Neural cell (in vitro differentiated cells): ENCODE results near the gene PCBD2. TPM values are rescaled to one million over a fixed set of nuclear protein-coding genes. Genes with fewer than 3 reads are reported as not detected.

Source experiments
- H2AFZ ChIP-seq: fragments of 200-600, 300-800 bp; sonication (generic), shearing (Covaris generic); 2 replicates; pipeline ENCODE4 v1.6.0; 2014; ENCODE audit warnings: low read depth, mild to moderate bottlenecking, antibody characterized with exemption, low read length, moderate library complexity
- H3F3A ChIP-seq: fragments of 200-600 bp; shearing (Covaris generic); 2 replicates; pipeline ENCODE4 v1.6.1; 2016; ENCODE audit warnings: mild to moderate bottlenecking, moderate library complexity, mixed read lengths, antibody characterized with exemption, low read length; ENCODE audit not compliant: insufficient read depth, poor library complexity, severe bottlenecking
- H3K27ac ChIP-seq: fragments of 200-600, 300-800 bp; sonication (generic), shearing (Covaris generic); 2 replicates; pipeline ENCODE4 v1.5.1; 2014; ENCODE audit warnings: mild to moderate bottlenecking, low read length, moderate library complexity
- H3K27me3 ChIP-seq: fragments of 300-800, 200-600 bp; sonication (generic), shearing (Covaris generic); 2 replicates; pipeline ENCODE4 v1.6.0; 2014; ENCODE audit warnings: mild to moderate bottlenecking, low read depth, low read length, moderate library complexity; ENCODE audit not compliant: insufficient read depth
- H3K36me3 ChIP-seq: fragments of 300-800, 200-600 bp; sonication (generic), shearing (Covaris generic); 2 replicates; pipeline ENCODE4 v1.5.1; 2014; ENCODE audit warnings: mild to moderate bottlenecking, antibody characterized with exemption, low read length, moderate library complexity; ENCODE audit not compliant: insufficient read depth
- H3K4me2 ChIP-seq: fragments of 300-800, 200-600 bp; sonication (generic), shearing (Covaris generic); 2 replicates; pipeline ENCODE4 v1.6.0; 2014; ENCODE audit warnings: mild to moderate bottlenecking, low read length
- H3K4me3 ChIP-seq: fragments of 300-800, 200-600 bp; sonication (generic), shearing (Covaris generic); 2 replicates; pipeline ENCODE4 v1.5.1; 2014; ENCODE audit warnings: mild to moderate bottlenecking, low read length, moderate library complexity
- H3K79me2 ChIP-seq: fragments of 200-600 bp; shearing (Covaris generic); replicated peaks from 2 replicates; pipeline ENCODE4 v1.6.0; 2014; ENCODE audit warnings: mild to moderate bottlenecking, low read length, moderate library complexity; ENCODE audit not compliant: insufficient read depth
- H3K9ac ChIP-seq: fragments of 300-800, 200-600 bp; sonication (generic), shearing (Covaris generic); 2 replicates; pipeline ENCODE4 v1.6.1; 2016; ENCODE audit warnings: mild to moderate bottlenecking, low read length, mixed read lengths
- H3K9me2 ChIP-seq: fragments of 200-600 bp; shearing (Covaris generic); 2 replicates; pipeline ENCODE4 v1.6.1; 2016; ENCODE audit warnings: mild to moderate bottlenecking, low read length, mixed read lengths; ENCODE audit not compliant: insufficient read depth
- H3K9me3 ChIP-seq: fragments of 200-600, 300-800 bp; sonication (generic), shearing (Covaris generic); 2 replicates; pipeline ENCODE4 v1.6.1; 2016; ENCODE audit warnings: mild to moderate bottlenecking, mixed run types, low read length, moderate library complexity, mixed read lengths
- H4K20me1 ChIP-seq: fragments of 200-600 bp; shearing (Covaris generic); 2 replicates; pipeline ENCODE4 v1.6.1; 2016; ENCODE audit warnings: mild to moderate bottlenecking, mixed run types; ENCODE audit not compliant: insufficient read depth
- CTCF ChIP-seq: fragments of 450-650 bp; IDR thresholded peaks from 2 replicates; pipeline ENCODE4 v1.5.1; 2014; ENCODE audit warnings: antibody characterized with exemption, mild to moderate bottlenecking, moderate library complexity; ENCODE audit not compliant: poor library complexity, severe bottlenecking
- EP300 ChIP-seq: fragments of 450-650 bp; conservative IDR thresholded peaks from 2 replicates; pipeline ENCODE4 v1.6.1; 2014; ENCODE audit warnings: antibody characterized with exemption, mild to moderate bottlenecking, moderate library complexity; ENCODE audit not compliant: poor library complexity, severe bottlenecking
- EZH2 ChIP-seq: fragments of 200-600, 300-800 bp; shearing (Covaris generic), sonication (generic); IDR thresholded peaks from 2 replicates; pipeline ENCODE4 v1.6.1; 2014; ENCODE audit warnings: antibody characterized with exemption, low read length, borderline replicate concordance, mild to moderate bottlenecking; ENCODE audit not compliant: insufficient read depth, poor library complexity, severe bottlenecking
- MXI1 ChIP-seq: fragments of 450-650 bp; conservative IDR thresholded peaks from 2 replicates; pipeline ENCODE4 v1.6.1; 2014; ENCODE audit warnings: antibody characterized with exemption, mild to moderate bottlenecking; ENCODE audit not compliant: poor library complexity, severe bottlenecking
- POLR2AphosphoS5 ChIP-seq: IDR thresholded peaks from 2 replicates; pipeline ENCODE4 v1.6.1; 2012
- RAD21 ChIP-seq: fragments of 450-650 bp; conservative IDR thresholded peaks from 2 replicates; pipeline ENCODE4 v1.6.1; 2014; ENCODE audit warnings: antibody characterized with exemption, mild to moderate bottlenecking, moderate library complexity
- REST ChIP-seq: IDR thresholded peaks from 2 replicates; pipeline ENCODE4 v1.6.1; 2012; ENCODE audit warnings: borderline replicate concordance
- SMC3 ChIP-seq: fragments of 450-650 bp; conservative IDR thresholded peaks from 2 replicates; pipeline ENCODE4 v1.6.1; 2014; ENCODE audit warnings: antibody characterized with exemption, mild to moderate bottlenecking, moderate library complexity; ENCODE audit not compliant: poor library complexity
- TAF1 ChIP-seq: IDR thresholded peaks from 2 replicates; pipeline ENCODE4 v1.6.1; 2012; ENCODE audit warnings: low read depth
- polyA plus RNA-seq: library from polyadenylated mRNA; depleted of rRNA; stranded (reverse); fragments of >200 nt; gene quantifications from 2 replicates; pipeline ENCODE4 v1.2.3, GENCODE V29; 2014

PCBD2 gene
- polyA plus RNA-seq, 1 donor from 2014 or later: 6.0 TPM

GRCh38 chr5:134993161-134993560, 88.2 kb downstream of the PCBD2 start:
- Histone ChIP-seq H2AFZ (no peak overlapping the region), H3K9me2 (no peaks in the 10 kb centered on the region)

GRCh38 chr5:134994560-134995156, 89.7 kb downstream of the PCBD2 start:
- H3K79me2 ChIP-seq: no peaks in the 10 kb centered on the region
- no peak overlapping the region for H3K4me2 ChIP-seq
- H3K9me3 ChIP-seq: no peaks in the 10 kb centered on the region
- no peak overlapping the region for H3K27ac ChIP-seq
- H3K4me3 ChIP-seq: no peak overlapping the region
- no peaks in the 10 kb centered on the region for H3K9me2 ChIP-seq
- no peaks in the 10 kb centered on the region for H4K20me1 ChIP-seq
- H3K36me3 ChIP-seq: no peaks in the 10 kb centered on the region
- H2AFZ ChIP-seq: no peak overlapping the region
- no peak overlapping the region for H3K9ac ChIP-seq
- H3F3A ChIP-seq: no peaks in the 10 kb centered on the region
- no peaks in the 10 kb centered on the region for H3K27me3 ChIP-seq
- TF ChIP-seq CTCF (no peak), EZH2 (no peak), EP300 (no peak), REST (no peak), POLR2AphosphoS5 (no peak)

More at GRCh38 chr5:134993161-134993560, 88.2 kb downstream of the PCBD2 start:
- H4K20me1 ChIP-seq: no peaks in the 10 kb centered on the region
- no peaks in the 10 kb centered on the region for H3K36me3 ChIP-seq
- TF ChIP-seq TAF1 (no peak), REST (no peak), EP300 (no peak), CTCF (no peak), RAD21 (no peak), EZH2 (no peak), SMC3 (no peak), MXI1 (no peak), POLR2AphosphoS5 (no peak)
- no peak overlapping the region for H3K9ac ChIP-seq
- no peak overlapping the region for H3K4me2 ChIP-seq
- no peaks in the 10 kb centered on the region for H3F3A ChIP-seq
- no peak overlapping the region for H3K4me3 ChIP-seq
- H3K27me3 ChIP-seq: no peaks in the 10 kb centered on the region
- H3K9me3 ChIP-seq: no peaks in the 10 kb centered on the region
- H3K79me2 ChIP-seq: no peaks in the 10 kb centered on the region
- H3K27ac ChIP-seq: no peak overlapping the region
